ENCODE measurements around the gene COL5A1. TPM values are rescaled to one million over a fixed set of nuclear protein-coding genes. Genes with fewer than 3 reads are reported as not detected.

COL5A1 gene
- total RNA-seq, 1 donor = 0.21 TPM

- Histone ChIP-seq H3K4me3 (ENCODE audit: low read length) (no peak overlapping the region), H3K9me3 (ENCODE audit: low read depth, low read length) (no peaks in the 10 kb centered on the region), H3K4me1 (ENCODE audit: insufficient read depth, low read length) (no peaks in the 10 kb centered on the region), H3K27me3 (ENCODE audit: insufficient read depth, low read length) (no peaks in the 10 kb centered on the region)
Observed at GRCh38 chr9:134716067-134716466, 74.5 kb downstream of the COL5A1 start.

GRCh38 chr9:134717056-134717455, 75.5 kb downstream of the COL5A1 start:
- H3K4me1 ChIP-seq (ENCODE audit: insufficient read depth, low read length) = no peaks in the 10 kb centered on the region
- H3K27me3 ChIP-seq (ENCODE audit: insufficient read depth, low read length) = no peaks in the 10 kb centered on the region
- H3K9me3 ChIP-seq (ENCODE audit: low read depth, low read length) = no peaks in the 10 kb centered on the region
- H3K4me3 ChIP-seq (ENCODE audit: low read length) = no peak overlapping the region

- H3K27me3 ChIP-seq (ENCODE audit: insufficient read depth, low read length) = no peaks in the 10 kb centered on the region
Observed at GRCh38 chr9:134717924-134718645, 76.5 kb downstream of the COL5A1 start.

GRCh38 chr9:134719331-134719730, 77.7 kb downstream of the COL5A1 start:
- Histone ChIP-seq H3K4me1 (ENCODE audit: insufficient read depth, low read length) (no peaks in the 10 kb centered on the region), H3K9me3 (ENCODE audit: low read depth, low read length) (no peaks in the 10 kb centered on the region), H3K27me3 (ENCODE audit: insufficient read depth, low read length) (no peaks in the 10 kb centered on the region), H3K4me3 (ENCODE audit: low read length) (no peak overlapping the region)

More at GRCh38 chr9:134717924-134718645, 76.5 kb downstream of the COL5A1 start:
- Histone ChIP-seq H3K4me1 (ENCODE audit: insufficient read depth, low read length) (no peaks in the 10 kb centered on the region), H3K4me3 (ENCODE audit: low read length) (no peak overlapping the region), H3K9me3 (ENCODE audit: low read depth, low read length) (no peaks in the 10 kb centered on the region)

- Histone ChIP-seq H3K9me3 (ENCODE audit: low read depth, low read length) (no peaks in the 10 kb centered on the region), H3K4me1 (ENCODE audit: insufficient read depth, low read length) (peaks cover 6% of the 10 kb centered on the region), H3K4me3 (ENCODE audit: low read length) (no peak overlapping the region), H3K27me3 (ENCODE audit: insufficient read depth, low read length) (no peaks in the 10 kb centered on the region)
Observed at GRCh38 chr9:134720136-134720753, 78.6 kb downstream of the COL5A1 start.

- no peaks in the 10 kb centered on the region for H3K27me3 ChIP-seq (ENCODE audit: insufficient read depth, low read length)
- H3K9me3 ChIP-seq (ENCODE audit: low read depth, low read length) = no peaks in the 10 kb centered on the region
- no peak overlapping the region for H3K4me3 ChIP-seq (ENCODE audit: low read length)
- H3K4me1 ChIP-seq (ENCODE audit: insufficient read depth, low read length) = peaks cover 10% of the 10 kb centered on the region
Observed at GRCh38 chr9:134720796-134721195, 79.2 kb downstream of the COL5A1 start.

- Histone ChIP-seq H3K4me3 (ENCODE audit: low read length) (no peak overlapping the region), H3K4me1 (ENCODE audit: insufficient read depth, low read length) (peaks cover 15% of the 10 kb centered on the region), H3K9me3 (ENCODE audit: low read depth, low read length) (no peaks in the 10 kb centered on the region), H3K27me3 (ENCODE audit: insufficient read depth, low read length) (no peaks in the 10 kb centered on the region)
Observed at GRCh38 chr9:134721344-134721743, 79.7 kb downstream of the COL5A1 start.

- no peaks in the 10 kb centered on the region for H3K9me3 ChIP-seq (ENCODE audit: low read depth, low read length)
Observed at GRCh38 chr9:134722120-134722701, 80.6 kb downstream of the COL5A1 start.

GRCh38 chr9:134723037-134723436, 81.4 kb downstream of the COL5A1 start:
- Histone ChIP-seq H3K27me3 (ENCODE audit: insufficient read depth, low read length) (no peaks in the 10 kb centered on the region), H3K9me3 (ENCODE audit: low read depth, low read length) (no peaks in the 10 kb centered on the region), H3K4me1 (ENCODE audit: insufficient read depth, low read length) (peaks cover 15% of the 10 kb centered on the region), H3K4me3 (ENCODE audit: low read length) (no peak overlapping the region)

More at GRCh38 chr9:134722120-134722701, 80.6 kb downstream of the COL5A1 start:
- no peaks in the 10 kb centered on the region for H3K27me3 ChIP-seq (ENCODE audit: insufficient read depth, low read length)
- peaks cover 15% of the 10 kb centered on the region for H3K4me1 ChIP-seq (ENCODE audit: insufficient read depth, low read length)
- no peak overlapping the region for H3K4me3 ChIP-seq (ENCODE audit: low read length)

- peaks cover 15% of the 10 kb centered on the region for H3K4me1 ChIP-seq (ENCODE audit: insufficient read depth, low read length)
- H3K9me3 ChIP-seq (ENCODE audit: low read depth, low read length) = no peaks in the 10 kb centered on the region
- no peak overlapping the region for H3K4me3 ChIP-seq (ENCODE audit: low read length)
- no peaks in the 10 kb centered on the region for H3K27me3 ChIP-seq (ENCODE audit: insufficient read depth, low read length)
Observed at GRCh38 chr9:134723491-134724190, 82.0 kb downstream of the COL5A1 start.

GRCh38 chr9:134724202-134724911, 82.8 kb downstream of the COL5A1 start:
- Histone ChIP-seq H3K27me3 (ENCODE audit: insufficient read depth, low read length) (no peaks in the 10 kb centered on the region), H3K4me3 (ENCODE audit: low read length) (no peak overlapping the region), H3K9me3 (ENCODE audit: low read depth, low read length) (no peaks in the 10 kb centered on the region), H3K4me1 (ENCODE audit: insufficient read depth, low read length) (peaks cover 15% of the 10 kb centered on the region)

GRCh38 chr9:134724912-134725604, 83.5 kb downstream of the COL5A1 start:
- H3K27me3 ChIP-seq (ENCODE audit: insufficient read depth, low read length) = no peaks in the 10 kb centered on the region
- H3K4me1 ChIP-seq (ENCODE audit: insufficient read depth, low read length) = peaks cover 15% of the 10 kb centered on the region
- H3K4me3 ChIP-seq (ENCODE audit: low read length) = no peak overlapping the region
- H3K9me3 ChIP-seq (ENCODE audit: low read depth, low read length) = no peaks in the 10 kb centered on the region

GRCh38 chr9:134725605-134725940, 84.0 kb downstream of the COL5A1 start:
- Histone ChIP-seq H3K4me1 (ENCODE audit: insufficient read depth, low read length) (peaks cover 15% of the 10 kb centered on the region), H3K4me3 (ENCODE audit: low read length) (no peak overlapping the region), H3K9me3 (ENCODE audit: low read depth, low read length) (no peaks in the 10 kb centered on the region), H3K27me3 (ENCODE audit: insufficient read depth, low read length) (no peaks in the 10 kb centered on the region)

- no peaks in the 10 kb centered on the region for H3K27me3 ChIP-seq (ENCODE audit: insufficient read depth, low read length)
- H3K4me1 ChIP-seq (ENCODE audit: insufficient read depth, low read length) = peaks cover 15% of the 10 kb centered on the region
- H3K4me3 ChIP-seq (ENCODE audit: low read length) = no peak overlapping the region
- no peaks in the 10 kb centered on the region for H3K9me3 ChIP-seq (ENCODE audit: low read depth, low read length)
Observed at GRCh38 chr9:134726026-134726721, 84.6 kb downstream of the COL5A1 start.

Measured in mononuclear cell (primary cell).